HepG2 (cell line): ENCODE measurements around the gene FNIP2.

Source experiments
- ASH2L ChIP-seq: fragments of 300-600, 200-600 bp; sonication (generic); IDR thresholded peaks from 2 replicates; pipeline ENCODE4 v1.7.0; 2017; ENCODE audit warnings: low read depth, mild to moderate bottlenecking, moderate library complexity, mixed read lengths, low read length; ENCODE audit not compliant: insufficient read length
- CTCF ChIP-seq: sonication (generic); formaldehyde crosslinking; IDR thresholded peaks from 2 replicates; pipeline ENCODE4 v1.5.0; 2020; ENCODE audit warnings: mild to moderate bottlenecking, missing genetic modification reagents, moderate library complexity
- GABPA ChIP-seq, 2 experiments: IDR thresholded peaks; 2 replicates each; pipeline ENCODE4 v1.6.1; 2011 to 2016; ENCODE audit warnings: low read depth in 2 of 2, low read length in 1 of 2, missing biosample characterization in 1 of 2, missing genetic modification characterization in 1 of 2
- HDAC6 ChIP-seq: fragments of 200-600 bp; sonication (generic); IDR thresholded peaks from 2 replicates; pipeline ENCODE4 v1.7.0; 2017; ENCODE audit warnings: mild to moderate bottlenecking, antibody characterized with exemption, low read length, low read depth
- MLXIP ChIP-seq: sonication (generic); formaldehyde crosslinking; IDR thresholded peaks from 2 replicates; pipeline ENCODE4 v1.9.0; 2021; ENCODE audit warnings: missing genetic modification reagents, borderline replicate concordance
- NR2C2 ChIP-seq: sonication (generic); formaldehyde crosslinking; IDR thresholded peaks from 2 replicates; pipeline ENCODE4 v1.4.0; 2020; ENCODE audit warnings: missing genetic modification reagents, mild to moderate bottlenecking, moderate library complexity, borderline replicate concordance
- NR2F1 ChIP-seq, 2 experiments: fragments of 450-650 bp in 1 of 2; formaldehyde crosslinking in 1 of 2; IDR thresholded peaks; 2 replicates each; pipeline versions ENCODE4 v1.5.0 to v1.6.1; 2016 to 2020; ENCODE audit warnings: mild to moderate bottlenecking in 1 of 2, missing compliant biosample characterization in 1 of 2, missing genetic modification reagents in 1 of 2, moderate library complexity in 1 of 2
- NR3C1 ChIP-seq: sonication (generic); formaldehyde crosslinking; IDR thresholded peaks from 2 replicates; pipeline ENCODE4 v1.4.0; 2020; ENCODE audit warnings: missing genetic modification reagents
- ZBTB20 ChIP-seq: sonication (generic); formaldehyde crosslinking; IDR thresholded peaks from 2 replicates; pipeline ENCODE4 v1.8.1; 2023; ENCODE audit warnings: missing genetic modification reagents, low read depth, mild to moderate bottlenecking, borderline replicate concordance
- ZNF331 ChIP-seq: sonication (generic); formaldehyde crosslinking; IDR thresholded peaks from 2 replicates; pipeline ENCODE4 v1.4.0; 2020; ENCODE audit warnings: missing genetic modification reagents
- ZNF670 ChIP-seq: sonication (generic); formaldehyde crosslinking; IDR thresholded peaks from 2 replicates; pipeline ENCODE4 v1.8.0; 2022; ENCODE audit warnings: mild to moderate bottlenecking, missing genetic modification reagents, borderline replicate concordance
- ZNF709 ChIP-seq: sonication (generic); formaldehyde crosslinking; IDR thresholded peaks from 2 replicates; pipeline ENCODE4 v1.5.0; 2020; ENCODE audit warnings: mild to moderate bottlenecking, missing genetic modification reagents
- ZNF792 ChIP-seq: IDR thresholded peaks from 2 replicates; pipeline ENCODE4 v1.6.1; 2016

- no peak for TF ChIP-seq ZNF792 (CRISPR knock-in tag)
- no peak for TF ChIP-seq CTCF (CRISPR knock-in tag)
- no peak for TF ChIP-seq NR3C1 (CRISPR knock-in tag)
- TF ChIP-seq NR2C2 (CRISPR knock-in tag), result no peak
- TF ChIP-seq NR2F1 (CRISPR knock-in tag; IDR thresholded peaks at IDR 0.05), result no peak
- no peak for TF ChIP-seq HDAC6
- TF ChIP-seq ZNF709 (CRISPR knock-in tag), result no peak
- no peak for TF ChIP-seq ZNF670
- TF ChIP-seq ASH2L, result no peak
- TF ChIP-seq GABPA (IDR thresholded peaks at IDR 0.05; ENCODE audit: low read depth, low read length), result no peak
- no peak for TF ChIP-seq GABPA (CRISPR knock-in tag; IDR thresholded peaks at IDR 0.05; ENCODE audit: low read depth)
- TF ChIP-seq MLXIP, result no peak
- TF ChIP-seq ZNF331 (CRISPR knock-in tag), result no peak
- TF ChIP-seq ZBTB20, result no peak
Measured at GRCh38 chr4:158783785-158784184, 15.0 kb downstream of the FNIP2 start.
